KMS-11 (cell line): ENCODE data around the gene CYP2W1.

Experiments used
- H2AFZ ChIP-seq: fragments of 200-600 bp; sonication (generic); 2 replicates; pipeline ENCODE4 v1.6.1; 2016; ENCODE audit warnings: antibody characterized with exemption, mixed run types, low read depth
- H3K27ac ChIP-seq: fragments of 200-600 bp; sonication (generic); 2 replicates; pipeline ENCODE4 v1.6.1; 2016; ENCODE audit warnings: mild to moderate bottlenecking, mixed run types
- H3K27me3 ChIP-seq: fragments of 200-600 bp; sonication (generic); 2 replicates; pipeline ENCODE4 v1.6.1; 2017; ENCODE audit warnings: mild to moderate bottlenecking, low read depth, mixed run types, moderate library complexity; ENCODE audit not compliant: insufficient read depth
- H3K36me3 ChIP-seq: fragments of 200-600 bp; sonication (generic); 2 replicates; pipeline ENCODE4 v1.6.1; 2017; ENCODE audit warnings: mild to moderate bottlenecking, mixed run types; ENCODE audit not compliant: insufficient read depth
- H3K4me1 ChIP-seq: fragments of 200-600 bp; sonication (generic); 2 replicates; pipeline ENCODE4 v1.6.1; 2016; ENCODE audit warnings: mild to moderate bottlenecking, low read depth, mixed run types; ENCODE audit not compliant: poor library complexity, severe bottlenecking
- H3K4me2 ChIP-seq: fragments of 200-600 bp; sonication (generic); 2 replicates; pipeline ENCODE4 v1.7.0; 2016; ENCODE audit warnings: mild to moderate bottlenecking, mixed run types
- H3K4me3 ChIP-seq: fragments of 200-600 bp; sonication (generic); IDR thresholded peaks from 2 replicates; pipeline ENCODE4 v1.6.1; 2017; ENCODE audit warnings: low read depth, low read length, mixed read lengths; ENCODE audit not compliant: insufficient read depth
- H3K79me2 ChIP-seq: fragments of 200-600 bp; sonication (generic); 2 replicates; pipeline ENCODE4 v1.6.1; 2016; ENCODE audit warnings: low read depth, mixed run types; ENCODE audit not compliant: insufficient read depth
- H3K9ac ChIP-seq: fragments of 200-600 bp; sonication (generic); 2 replicates; pipeline ENCODE4 v1.6.1; 2016; ENCODE audit warnings: mild to moderate bottlenecking, mixed run types
- H4K20me1 ChIP-seq: fragments of 200-600 bp; sonication (generic); 2 replicates; pipeline ENCODE4 v1.6.1; 2016; ENCODE audit warnings: mild to moderate bottlenecking, mixed run types; ENCODE audit not compliant: insufficient read depth
- TF ChIP-seq, protein P1 (sequence below): fragments of 200-600 bp; sonication (generic); conservative IDR thresholded peaks from 2 replicates; pipeline ENCODE4 v1.6.1; 2017; ENCODE audit warnings: low read depth, mild to moderate bottlenecking, antibody characterized with exemption, low read length, moderate library complexity, mixed read lengths

CYP2W1 gene

DNA sequence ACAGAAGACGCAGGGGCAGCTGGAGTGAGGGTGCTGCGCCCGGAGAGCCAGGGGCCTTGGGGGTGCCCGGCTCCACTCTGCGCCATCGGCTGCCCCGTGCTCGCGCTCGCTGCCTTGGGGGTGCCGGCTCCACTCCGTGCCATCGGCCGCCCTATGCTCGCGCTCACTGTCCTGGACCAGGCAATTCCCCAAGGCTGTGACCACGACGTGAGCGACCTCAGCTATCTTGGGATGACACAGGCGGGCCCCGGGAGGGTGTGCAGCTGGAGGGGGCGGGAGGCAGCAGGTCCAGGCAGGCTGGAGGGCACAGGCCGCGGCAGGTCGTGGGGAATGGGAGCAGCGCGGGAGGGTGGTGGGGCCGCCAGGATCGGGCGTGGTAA, 29.7 kb downstream of the CYP2W1 start:
- Histone ChIP-seq H3K4me2 (no peak overlapping the region), H3K27me3 (no peaks in the 10 kb centered on the region), H3K9ac (no peak overlapping the region), H3K36me3 (no peaks in the 10 kb centered on the region), H3K4me1 (no peaks in the 10 kb centered on the region), H4K20me1 (no peaks in the 10 kb centered on the region), H3K4me3 (no peak overlapping the region), H2AFZ (no peak overlapping the region), H3K27ac (no peak overlapping the region), H3K79me2 (no peaks in the 10 kb centered on the region)
- TF ChIP-seq, protein P1, sequence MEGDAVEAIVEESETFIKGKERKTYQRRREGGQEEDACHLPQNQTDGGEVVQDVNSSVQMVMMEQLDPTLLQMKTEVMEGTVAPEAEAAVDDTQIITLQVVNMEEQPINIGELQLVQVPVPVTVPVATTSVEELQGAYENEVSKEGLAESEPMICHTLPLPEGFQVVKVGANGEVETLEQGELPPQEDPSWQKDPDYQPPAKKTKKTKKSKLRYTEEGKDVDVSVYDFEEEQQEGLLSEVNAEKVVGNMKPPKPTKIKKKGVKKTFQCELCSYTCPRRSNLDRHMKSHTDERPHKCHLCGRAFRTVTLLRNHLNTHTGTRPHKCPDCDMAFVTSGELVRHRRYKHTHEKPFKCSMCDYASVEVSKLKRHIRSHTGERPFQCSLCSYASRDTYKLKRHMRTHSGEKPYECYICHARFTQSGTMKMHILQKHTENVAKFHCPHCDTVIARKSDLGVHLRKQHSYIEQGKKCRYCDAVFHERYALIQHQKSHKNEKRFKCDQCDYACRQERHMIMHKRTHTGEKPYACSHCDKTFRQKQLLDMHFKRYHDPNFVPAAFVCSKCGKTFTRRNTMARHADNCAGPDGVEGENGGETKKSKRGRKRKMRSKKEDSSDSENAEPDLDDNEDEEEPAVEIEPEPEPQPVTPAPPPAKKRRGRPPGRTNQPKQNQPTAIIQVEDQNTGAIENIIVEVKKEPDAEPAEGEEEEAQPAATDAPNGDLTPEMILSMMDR = no peak

DNA sequence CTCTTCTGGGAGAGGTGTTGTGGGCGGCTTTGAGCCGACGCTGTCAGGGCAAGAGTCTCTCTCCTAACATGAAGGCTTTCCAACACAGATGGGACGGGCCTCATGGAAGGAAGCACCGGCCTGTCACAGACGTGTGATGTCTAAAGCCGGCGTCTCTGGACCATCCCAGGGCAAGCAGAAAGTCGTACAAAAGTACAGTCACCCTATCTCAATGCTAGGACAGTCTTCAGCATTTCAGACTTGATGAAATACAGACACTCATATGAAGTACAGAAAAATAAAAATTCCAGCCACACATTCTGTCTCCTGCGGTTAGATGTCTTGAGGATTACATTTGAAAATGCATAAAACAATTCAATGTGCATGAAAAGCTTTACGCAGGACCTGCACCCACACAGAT, 30.6 kb downstream of the CYP2W1 start:
- no peaks in the 10 kb centered on the region for H3K4me1 ChIP-seq
- H3K79me2 ChIP-seq = no peaks in the 10 kb centered on the region
- no peaks in the 10 kb centered on the region for H3K36me3 ChIP-seq
- H3K4me3 ChIP-seq = no peak overlapping the region
- no peaks in the 10 kb centered on the region for H3K27me3 ChIP-seq
- no peak overlapping the region for H3K9ac ChIP-seq
- no peak overlapping the region for H3K27ac ChIP-seq
- no peak overlapping the region for H3K4me2 ChIP-seq
- H2AFZ ChIP-seq = no peak overlapping the region
- TF ChIP-seq, protein P1 = no peak
- H4K20me1 ChIP-seq = no peaks in the 10 kb centered on the region

DNA sequence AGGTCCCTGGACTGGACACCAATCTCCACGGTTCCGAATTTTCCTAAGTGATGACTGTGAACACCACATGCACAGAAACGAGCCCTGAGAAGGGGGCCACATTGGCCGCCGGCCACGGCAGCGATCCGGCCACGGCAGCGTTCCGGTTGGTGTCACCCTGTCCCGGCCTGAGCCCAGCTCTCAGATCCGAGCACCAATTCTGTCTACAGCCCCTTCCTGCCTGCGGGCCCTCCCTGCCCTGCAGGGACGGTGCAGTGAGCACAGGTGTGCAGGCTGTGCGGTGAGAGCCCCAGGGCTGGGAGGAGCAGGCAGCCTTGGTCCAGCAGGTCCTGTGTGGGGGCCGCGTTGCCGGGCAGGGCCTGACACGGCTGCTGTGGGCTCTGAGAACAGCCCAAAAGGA, 31.7 kb downstream of the CYP2W1 start:
- no peaks in the 10 kb centered on the region for H4K20me1 ChIP-seq
- no peak overlapping the region for H3K9ac ChIP-seq
- no peaks in the 10 kb centered on the region for H3K27me3 ChIP-seq
- no peaks in the 10 kb centered on the region for H3K4me1 ChIP-seq
- H3K27ac ChIP-seq = no peak overlapping the region
- H3K36me3 ChIP-seq = no peaks in the 10 kb centered on the region
- no peak overlapping the region for H2AFZ ChIP-seq
- H3K4me3 ChIP-seq = no peak overlapping the region
- H3K79me2 ChIP-seq = no peaks in the 10 kb centered on the region
- H3K4me2 ChIP-seq = no peak overlapping the region
- TF ChIP-seq, protein P1 = no peak

DNA sequence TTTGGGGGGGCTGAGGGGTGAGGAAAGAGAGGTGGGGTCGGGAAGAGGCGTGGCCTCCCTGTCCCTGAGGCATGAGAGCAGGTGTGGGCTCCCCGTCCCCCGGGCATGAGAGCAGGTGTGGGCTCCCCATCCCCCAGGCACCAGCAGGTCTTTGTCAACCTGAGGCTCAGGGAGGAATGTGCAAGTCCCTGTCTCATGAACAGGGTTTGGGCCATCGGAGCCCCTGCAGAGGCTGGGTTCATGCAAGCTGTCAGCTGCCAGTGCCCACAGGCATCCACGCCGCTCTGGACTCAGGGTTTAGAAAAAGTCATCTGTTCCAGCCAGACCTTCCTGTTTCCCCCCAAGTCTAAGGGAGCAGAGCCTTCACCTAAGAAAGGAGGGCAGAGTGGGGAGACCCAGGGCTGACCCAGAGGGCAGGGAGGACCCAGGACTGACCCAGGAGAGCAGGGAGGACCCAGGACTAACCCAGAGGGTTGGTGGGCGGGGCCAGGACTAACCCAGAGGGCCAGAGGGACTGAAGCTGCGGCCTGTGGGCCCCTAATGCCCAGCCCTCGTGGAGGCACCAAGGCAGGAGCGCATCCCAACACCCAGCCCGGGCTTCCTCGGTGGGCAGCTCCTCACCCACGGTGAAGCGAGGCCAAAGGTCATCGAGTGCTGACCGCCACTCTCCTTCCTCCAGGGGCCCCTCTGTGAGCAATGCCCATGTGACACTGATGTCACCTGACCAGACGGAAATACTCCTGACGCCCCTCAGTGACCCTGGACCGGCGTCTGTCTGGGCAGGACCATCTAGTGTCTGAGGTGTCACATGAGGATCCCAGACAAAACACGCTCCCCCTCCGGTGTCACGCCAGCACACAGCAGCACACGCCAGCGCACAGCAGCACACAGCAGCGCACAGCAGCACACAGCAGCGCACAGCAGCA, 32.5 kb downstream of the CYP2W1 start:
- Histone ChIP-seq H3K36me3 (no peaks in the 10 kb centered on the region), H3K27me3 (no peaks in the 10 kb centered on the region), H3K4me2 (no peak overlapping the region), H3K4me3 (no peak overlapping the region), H3K79me2 (no peaks in the 10 kb centered on the region), H4K20me1 (no peaks in the 10 kb centered on the region), H3K4me1 (no peaks in the 10 kb centered on the region), H2AFZ (no peak overlapping the region), H3K27ac (no peak overlapping the region), H3K9ac (no peak overlapping the region)
- TF ChIP-seq, protein P1 = no peak
